A549 (cell line): ENCODE data around the gene LOXL1. TPM values are rescaled to one million over a fixed set of nuclear protein-coding genes. Genes with fewer than 3 reads are reported as not detected.

Experiments
- ATAC-seq, 2 experiments: fragments of 200-7000 bp in 1 of 2; fragments of >200 bp in 1 of 2; cut with Nextera tagmentation in 1 of 2; cut with Tn5 transposase in 1 of 2; 3 replicates each; pipeline versions ENCODE4 v1.8.0 to v1.9.1; 2018 to 2020; ENCODE audit warnings: mild to moderate bottlenecking in 1 of 2, moderate library complexity in 1 of 2
- CTCF ChIA-PET: fragments of 300-600 bp; sonication (Branson Sonifier 250); formaldehyde crosslinking; extraction: SDS; loops from one replicate; lab custom pipeline; 2021; ENCODE audit warnings: antibody characterized with exemption, inconsistent platforms; lab: Yijun Ruan, JAX
- POLR2A ChIA-PET: fragments of 350-600 bp; formaldehyde crosslinking; extraction: SDS; loops from one replicate; lab custom pipeline; 2021; ENCODE audit warnings: antibody characterized with exemption, inconsistent platforms; lab: Yijun Ruan, JAX
- DNase-seq, 2 experiments: peaks; one replicate each; pipeline versions ENCODE4 v3.0.0 to v3.0.0-alpha.2; 2011 to 2016; ENCODE audit warnings: low read depth in 1 of 2, low spot score in 1 of 2
- FAIRE-seq: peaks from 2 replicates; lab custom pipeline; 2011; peaks lifted over from hg19 to GRCh38; lab: Jason Lieb, UNC
- H3K27ac ChIP-seq, 2 experiments: fragments of >200 bp; sonication (Bioruptor Twin); formaldehyde crosslinking; 3 replicates each; pipeline ENCODE4 v1.5.1; 2016 to 2017
- H3K4me1 ChIP-seq: fragments of >200 bp; sonication (Bioruptor Twin); formaldehyde crosslinking; 3 replicates; pipeline ENCODE4 v1.6.1; 2016
- H3K4me2 ChIP-seq: fragments of >200 bp; sonication (Bioruptor Twin); formaldehyde crosslinking; 3 replicates; pipeline ENCODE4 v1.6.1; 2016
- H3K4me3 ChIP-seq: fragments of >200 bp; sonication (Bioruptor Twin); formaldehyde crosslinking; 3 replicates; pipeline ENCODE4 v1.5.1; 2016
- H3K9me3 ChIP-seq: fragments of >200 bp; sonication (Bioruptor Twin); formaldehyde crosslinking; 3 replicates; pipeline ENCODE4 v1.6.1; 2016
- BCL3 ChIP-seq: fragments of >200 bp; sonication (Bioruptor Twin); formaldehyde crosslinking; IDR thresholded peaks from 3 replicates; pipeline ENCODE4 v1.6.1; 2016
- BHLHE40 ChIP-seq: IDR thresholded peaks from 2 replicates; pipeline ENCODE4 v1.6.1; 2012; ENCODE audit warnings: low read depth, low read length, inconsistent platforms
- CBX8 ChIP-seq: fragments of 200-600 bp; sonication (generic); IDR thresholded peaks from 2 replicates; pipeline ENCODE4 v1.6.1; 2016
- CHD2 ChIP-seq: fragments of 150-350 bp; IDR thresholded peaks from 2 replicates; pipeline ENCODE4 v1.6.1; 2014; ENCODE audit warnings: low read length; ENCODE audit not compliant: partially characterized antibody
- CHD4 ChIP-seq: fragments of 200-600 bp; sonication (generic); IDR thresholded peaks from 2 replicates; pipeline ENCODE4 v1.6.1; 2016; ENCODE audit warnings: antibody characterized with exemption, mild to moderate bottlenecking, borderline replicate concordance
- CTCF ChIP-seq: fragments of >200 bp; sonication (Bioruptor Twin); formaldehyde crosslinking; IDR thresholded peaks from 3 replicates; pipeline ENCODE4 v1.5.1; 2016
- EHF ChIP-seq: fragments of 250-450 bp; sonication (Bioruptor Pico); IDR thresholded peaks from 2 replicates; pipeline ENCODE4 v1.5.0; 2020; ENCODE audit warnings: mild to moderate bottlenecking
- ESRRA ChIP-seq: fragments of 150-350 bp; IDR thresholded peaks from 2 replicates; pipeline ENCODE4 v1.6.1; 2014; ENCODE audit warnings: mild to moderate bottlenecking, low read length, borderline replicate concordance
- FOSB ChIP-seq: fragments of 250-450 bp; sonication (Bioruptor Pico); IDR thresholded peaks from 2 replicates; pipeline ENCODE4 v1.5.0; 2020; ENCODE audit warnings: mild to moderate bottlenecking, moderate library complexity
- HES2 ChIP-seq: fragments of >200 bp; sonication (Bioruptor Twin); formaldehyde crosslinking; IDR thresholded peaks from 2 replicates; pipeline ENCODE4 v1.6.1; 2016
- HEYL ChIP-seq: fragments of 250-450 bp; sonication (Bioruptor Pico); IDR thresholded peaks from 2 replicates; pipeline ENCODE4 v1.8.0; 2021; ENCODE audit warnings: mild to moderate bottlenecking, moderate library complexity
- HOXA7 ChIP-seq: fragments of 250-450 bp; sonication (Bioruptor Pico); IDR thresholded peaks from 2 replicates; pipeline ENCODE4 v1.5.0; 2020; ENCODE audit warnings: mild to moderate bottlenecking, moderate library complexity
- HOXB13 ChIP-seq: fragments of 250-450 bp; sonication (Bioruptor Pico); IDR thresholded peaks from 2 replicates; pipeline ENCODE4 v1.5.0; 2020; ENCODE audit warnings: low read depth, mild to moderate bottlenecking, moderate library complexity
- JUN ChIP-seq, 2 experiments: fragments of >200 bp; sonication (Bioruptor Twin); formaldehyde crosslinking; IDR thresholded peaks; 2 replicates in 1 of 2; 3 replicates in 1 of 2; pipeline ENCODE4 v1.6.1; 2016 to 2017
- KDM1A ChIP-seq: fragments of 200-600 bp; sonication (generic); IDR thresholded peaks from 2 replicates; pipeline ENCODE4 v1.6.1; 2016; ENCODE audit warnings: low read depth, mild to moderate bottlenecking
- KDM5A ChIP-seq: fragments of 200-600 bp; sonication (generic); IDR thresholded peaks from 2 replicates; pipeline ENCODE4 v1.6.1; 2016; ENCODE audit warnings: antibody characterized with exemption, mild to moderate bottlenecking
- MAX ChIP-seq: IDR thresholded peaks from 2 replicates; pipeline ENCODE4 v1.6.1; 2012
- RAD21 ChIP-seq, 2 experiments: fragments of >200 bp in 1 of 2; sonication (Bioruptor Twin) in 1 of 2; formaldehyde crosslinking in 1 of 2; IDR thresholded peaks in 1 of 2; conservative IDR thresholded peaks in 1 of 2; 2 replicates in 1 of 2; 3 replicates in 1 of 2; pipeline ENCODE4 v1.6.1; 2012 to 2018; ENCODE audit warnings: inconsistent platforms in 1 of 2
- RARB ChIP-seq: fragments of 250-450 bp; sonication (Bioruptor Pico); IDR thresholded peaks from 2 replicates; pipeline ENCODE4 v1.8.0; 2021; ENCODE audit warnings: mild to moderate bottlenecking, moderate library complexity
- RNF2 ChIP-seq: fragments of 200-600 bp; sonication (generic); IDR thresholded peaks from 2 replicates; pipeline ENCODE4 v1.6.1; 2016; ENCODE audit warnings: low read depth, mild to moderate bottlenecking, antibody characterized with exemption, moderate library complexity, borderline replicate concordance
- SMC3 ChIP-seq: fragments of >200 bp; sonication (Bioruptor Twin); formaldehyde crosslinking; IDR thresholded peaks from 3 replicates; pipeline ENCODE4 v1.6.1; 2018; ENCODE audit warnings: inconsistent platforms
- SREBF2 ChIP-seq: fragments of 450-650 bp; IDR thresholded peaks from 2 replicates; pipeline ENCODE4 v1.6.1; 2014; ENCODE audit warnings: mild to moderate bottlenecking, moderate library complexity
- TP53 ChIP-seq: fragments of 250-450 bp; sonication (Bioruptor Pico); IDR thresholded peaks from 2 replicates; pipeline ENCODE4 v1.5.0; 2021; ENCODE audit warnings: mild to moderate bottlenecking, moderate library complexity
- USF2 ChIP-seq: fragments of 450-650 bp; IDR thresholded peaks from 2 replicates; pipeline ENCODE4 v1.6.1; 2014; ENCODE audit warnings: antibody characterized with exemption
- ZFP36 ChIP-seq: fragments of 450-650 bp; IDR thresholded peaks from 2 replicates; pipeline ENCODE4 v1.6.1; 2014; ENCODE audit warnings: borderline replicate concordance; ENCODE audit not compliant: partially characterized antibody
- ZNF302 ChIP-seq: fragments of 250-450 bp; sonication (Bioruptor Pico); IDR thresholded peaks from 2 replicates; pipeline ENCODE4 v1.9.0; 2021; ENCODE audit warnings: inconsistent platforms, mild to moderate bottlenecking, moderate library complexity
- ZSCAN20 ChIP-seq: fragments of 250-450 bp; sonication (Bioruptor Pico); IDR thresholded peaks from 2 replicates; pipeline ENCODE4 v1.8.0; 2022; ENCODE audit warnings: mild to moderate bottlenecking, moderate library complexity
- WGBS: methylation state at CpG from one replicate; pipeline ENCODE4 v1.1.6; 2017; ENCODE audit errors: missing lambda C conversion rate; 5-methylcytosine and 5-hydroxymethylcytosine counted together
- polyA plus RNA-seq, 4 experiments: library from polyadenylated mRNA; depleted of rRNA in 3 of 4; stranded (reverse); fragments of >200 nt; fragmentation: RNase III in 1 of 4; extraction: RNeasy Plus Mini Kit Qiagen cat#74134 plus additional on column Dnase treatment in 1 of 4; gene quantifications; 2 replicates in 3 of 4; 3 replicates in 1 of 4; pipeline ENCODE4 v1.2.3, GENCODE V29; 2011 to 2017

The LOXL1 gene
- polyA plus RNA-seq, 2 of the 4 experiments (the other 2 are of a cell fraction), result 0.62 to 0.65 TPM

DNA sequence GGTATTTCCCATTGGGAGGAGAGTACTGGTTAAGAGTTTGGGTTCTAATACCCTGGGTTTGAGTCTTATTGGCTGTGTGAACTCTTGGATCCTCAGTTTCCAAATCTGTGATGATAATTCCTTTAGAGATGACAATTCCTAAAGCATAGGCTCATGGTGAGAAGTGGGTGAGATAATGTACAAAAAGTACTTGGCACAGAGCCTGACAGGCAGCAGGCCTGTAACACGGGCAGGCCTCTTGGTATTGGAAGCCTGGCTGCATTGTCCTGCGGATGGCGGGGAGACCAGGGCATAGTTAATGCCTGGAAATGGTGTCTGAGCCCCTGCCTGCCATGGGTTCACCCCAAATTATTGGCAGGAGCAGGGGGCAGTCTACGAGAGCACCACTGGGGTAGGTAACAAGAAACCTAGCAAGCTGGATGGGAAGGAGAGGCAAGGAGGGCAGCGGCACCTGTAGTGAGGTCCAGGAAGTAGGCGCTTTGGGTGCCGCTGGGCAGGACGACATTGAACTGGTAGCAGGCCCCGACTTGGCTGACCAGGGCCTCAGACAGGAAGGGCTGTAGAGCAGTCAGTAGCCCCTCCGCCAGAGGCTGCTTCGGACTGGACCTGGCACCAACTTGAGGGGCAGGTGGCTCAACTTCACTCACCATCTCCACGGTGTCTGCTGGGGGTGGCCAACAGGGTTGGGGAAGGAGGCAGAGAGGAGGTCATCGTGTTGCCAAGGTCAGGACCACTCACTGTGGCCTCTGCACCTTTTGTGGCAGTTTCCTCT lies 58.1 kb downstream of the LOXL1 start:
- Histone ChIP-seq H3K27ac (no peak overlapping the region), H3K4me3 (no peak overlapping the region), H3K9me3 (no peaks in the 10 kb centered on the region), H3K4me2 (no peak overlapping the region), H3K4me1 (peaks cover 33% of the 10 kb centered on the region)
- ATAC-seq (no peak), DNase-seq (no peak), FAIRE-seq (no peak)
- WGBS, result 88% methylated on average over 13 of the region's 13 CpGs
- POLR2A ChIA-PET, result no interaction called here
- TF ChIP-seq KDM1A (no peak), HOXB13 (CRISPR knock-in tag) (no peak), CHD2 (no peak), RNF2 (no peak), SREBF2 (no peak), BCL3 (no peak), CBX8 (no peak), HES2 (no peak), FOSB (CRISPR knock-in tag) (no peak), RARB (CRISPR knock-in tag) (no peak), JUN (IDR thresholded peaks at IDR 0.05) (no peak), MAX (no peak), CTCF (no peak), EHF (CRISPR knock-in tag) (no peak)
- CTCF ChIA-PET, result interaction anchor here (0.7 to 6.5 kb wide), 5 partner anchors 8 to 338 kb away, joined by 3 to 46 read pairs (median 4); partner anchors contain the start of gene STOML1

- CTCF ChIA-PET, result interaction anchor here (0.8 to 6.5 kb wide), 5 partner anchors 12 to 52 kb away, joined by 3 to 46 read pairs (median 4); no protein-coding TSS in a partner anchor
- no peak overlapping the region for H3K27ac ChIP-seq
- TF ChIP-seq HOXA7 (CRISPR knock-in tag), result no peak
- TF ChIP-seq RAD21 (conservative IDR thresholded peaks at IDR 0.05 in 1 of 2, IDR thresholded peaks at IDR 0.05 in 1 of 2), result no peak
- TF ChIP-seq HEYL, result no peak
- no peak for TF ChIP-seq USF2
- no peak for TF ChIP-seq CHD4
- no peak for TF ChIP-seq ZSCAN20
- no peak for TF ChIP-seq CTCF
- no peak for TF ChIP-seq ESRRA
- TF ChIP-seq SMC3, result no peak
- TF ChIP-seq ZNF302 (CRISPR knock-in tag), result no peak
- TF ChIP-seq SREBF2, result no peak
- TF ChIP-seq CHD2, result no peak
- no peak for TF ChIP-seq KDM5A
- no peak for TF ChIP-seq ZFP36
- no peak for TF ChIP-seq TP53 (CRISPR knock-in tag)
- no peak for TF ChIP-seq BHLHE40
- TF ChIP-seq CBX8, result no peak
- TF ChIP-seq MAX, result no peak
These were observed 59.0 kb downstream of the LOXL1 start for GRCh38 chr15:73985101-73985873.

More at GRCh38 chr15:73985101-73985873, 59.0 kb downstream of the LOXL1 start:
- POLR2A ChIA-PET, result no interaction called here
- 68% methylated on average over 4 of the region's 13 CpGs for whole genome bisulfite sequencing
- no peaks in the 10 kb centered on the region for H3K9me3 ChIP-seq
- H3K4me1 ChIP-seq, result peaks cover 39% of the 10 kb centered on the region
- no peak overlapping the region for H3K4me3 ChIP-seq
- no peak overlapping the region for H3K4me2 ChIP-seq
- DNase-seq (no peak), ATAC-seq (no peak), FAIRE-seq (no peak)
